ENCODE results near the gene LIX1. TPM values are rescaled to one million over a fixed set of nuclear protein-coding genes. Genes with fewer than 3 reads are reported as not detected.

The LIX1 gene
- total and polyA plus RNA-seq, 2 of the 8 experiments (the other 6 are each of a cell fraction or from before 2014, with no cell fraction given) = 0.26 to 0.45 TPM

- Histone ChIP-seq H3K9ac (replicated peaks in 1 of 4; ENCODE audit: extremely low read depth in 1 of 4, low read depth in 3 of 4, low read length in 3 of 4) (no peak overlapping the region), H3K23ac (ENCODE audit: insufficient read length) (no peak overlapping the region), H3K4ac (replicated peaks; ENCODE audit: insufficient read length, low read depth, low read length) (no peak overlapping the region), H3K23me2 (ENCODE audit: low read depth, low read length) (no peaks in the 10 kb centered on the region), H3K27me3 (replicated peaks in 1 of 4; ENCODE audit: control insufficient read depth in 3 of 4, extremely low read depth in 1 of 4, insufficient read depth in 3 of 4, low read length in 3 of 4) (no peaks in the 10 kb centered on the region), H4K5ac (ENCODE audit: insufficient read length, low read depth, low read length) (no peak overlapping the region), H2BK5ac (ENCODE audit: low read depth, low read length) (0 out of 2 replicates have a peak overlapping the region, but pooled peaks have one; percentile 15), H4K91ac (replicated peaks; ENCODE audit: insufficient read length, low read length) (no peak overlapping the region), H2BK15ac (ENCODE audit: low read length) (no peak overlapping the region), H4K8ac (ENCODE audit: extremely low read depth, insufficient read depth, low read length) (peak overlapping the region; percentile 31), H3K4me1 (replicated peaks in 1 of 4; ENCODE audit: control insufficient read depth in 3 of 4, insufficient read depth in 4 of 4, low read length in 3 of 4) (peaks cover 0 to 4% (median 1%) of the 10 kb centered on the region in 4 experiments; a peak in 2 of 7 replicates), H3K27ac (ENCODE audit: low read depth, low read length) (no peak overlapping the region), H2BK12ac (ENCODE audit: low read depth, low read length) (peak overlapping the region; percentile 42; the same call in 1 of the 2 replicates), H3K79me2 (ENCODE audit: control insufficient read depth in 1 of 2, insufficient read depth in 2 of 2, low read length in 2 of 2) (no peaks in the 10 kb centered on the region), H3K56ac (replicated peaks; ENCODE audit: insufficient read length, low read depth, low read length) (no peak overlapping the region), H3K14ac (ENCODE audit: insufficient read length) (no peak overlapping the region), H3K4me3 (ENCODE audit: extremely low read depth in 1 of 4, insufficient read depth in 2 of 4, low read depth in 3 of 4, low read length in 4 of 4) (no peak overlapping the region), H2BK120ac (replicated peaks; ENCODE audit: low read depth, low read length) (no peak overlapping the region), H2BK20ac (ENCODE audit: low read length) (no peak overlapping the region), H2AFZ (ENCODE audit: low read length) (peak overlapping the region; percentile 35; the same call in 1 of the 2 replicates), H3K18ac (ENCODE audit: extremely low read depth, low read length) (no peak overlapping the region), H3K79me1 (ENCODE audit: low read depth, low read length) (no peaks in the 10 kb centered on the region), H4K20me1 (replicated peaks in 1 of 2; ENCODE audit: control insufficient read depth in 1 of 2, insufficient read depth in 2 of 2, low read length in 2 of 2) (no peaks in the 10 kb centered on the region), H3K36me3 (ENCODE audit: control insufficient read depth in 2 of 4, insufficient read depth in 4 of 4, low read length in 3 of 4) (no peaks in the 10 kb centered on the region), H3K4me2 (ENCODE audit: insufficient read depth in 1 of 2, low read depth in 2 of 2, low read length in 2 of 2) (no peak overlapping the region), H2AK5ac (ENCODE audit: low read depth, low read length) (no peak overlapping the region), H3K9me3 (ENCODE audit: insufficient read depth in 2 of 2, low read depth in 1 of 2, low read length in 1 of 2) (no peaks in the 10 kb centered on the region)
- ChIA-PET CTCF (ENCODE audit: partially characterized antibody) (interaction anchor here (0.6 to 1.5 kb wide), 5 partner anchors 17 to 194 kb away, joined by 4 to 6 read pairs (median 4); partner anchors contain the start of gene LIX1), POLR2A (ENCODE audit: partially characterized antibody) (no interaction called here)
- no peak for FAIRE-seq
- no peak for DNase-seq (ENCODE audit: low read depth in 1 of 2, low spot score in 2 of 2)
- TF ChIP-seq ZNF274 (IDR thresholded peaks at IDR 0.05; ENCODE audit: borderline replicate concordance, extremely low read depth, low read length) (no peak), RBBP5 (IDR thresholded peaks at IDR 0.05; ENCODE audit: borderline replicate concordance, low read depth, low read length) (no peak), SP4 (IDR thresholded peaks at IDR 0.05; ENCODE audit: low read length) (no peak), RFX5 (IDR thresholded peaks at IDR 0.05; ENCODE audit: borderline replicate concordance, low read depth, low read length) (no peak), E2F6 (IDR thresholded peaks at IDR 0.05) (no peak), KDM4A (IDR thresholded peaks at IDR 0.05; ENCODE audit: low read depth, low read length, severe bottlenecking) (no peak), GTF2F1 (IDR thresholded peaks at IDR 0.05; ENCODE audit: borderline replicate concordance, low read depth, low read length) (no peak), EZH2 (IDR thresholded peaks at IDR 0.05; ENCODE audit: low read depth, low read length, severe bottlenecking) (no peak), NRF1 (IDR thresholded peaks at IDR 0.05; ENCODE audit: low read depth, low read length) (no peak), SP2 (IDR thresholded peaks at IDR 0.05; ENCODE audit: low read length) (no peak), POU5F1 (IDR thresholded peaks at IDR 0.05; ENCODE audit: low read depth, low read length) (no peak), ASH2L (IDR thresholded peaks at IDR 0.05; ENCODE audit: low read length) (no peak), CHD2 (IDR thresholded peaks at IDR 0.05; ENCODE audit: low read length) (no peak)
- WGBS, 2 experiments (ENCODE audit: extremely low coverage in 1 of 2, insufficient coverage in 1 of 2, insufficient read length in 1 of 2, insufficient replicate concordance in 2 of 2, low coverage in 1 of 2, low lambda C conversion rate in 2 of 2, missing lambda C conversion rate in 1 of 2) = 76% methylated on average over 8 of the region's 8 CpGs; no CpG with 5 or more reads in 1 of the 2 experiments
These were observed 80.4 kb downstream of the LIX1 start for GRCh38 chr5:97062046-97062445.
